CD4-positive, alpha-beta T cell (primary cell): ENCODE results near the gene EEFSEC. TPM values are rescaled to one million over a fixed set of nuclear protein-coding genes. Genes with fewer than 3 reads are reported as not detected.

Source experiments
- ATAC-seq: fragments of 200-7000 bp; cut with Tn5 transposase; one replicate; pipeline ENCODE4 v1.10.0; 2022; ENCODE audit warnings: mild to moderate bottlenecking; ENCODE audit not compliant: poor library complexity
- CTCF ChIA-PET: fragments of 350-600 bp; sonication (Branson Sonifier 250); formaldehyde crosslinking; loops from one replicate; lab custom pipeline; 2021; ENCODE audit warnings: antibody characterized with exemption, inconsistent platforms; lab: Charles Lee
- POLR2A ChIA-PET: fragments of 350-600 bp; sonication (Branson Sonifier 250); formaldehyde crosslinking; loops from one replicate; lab custom pipeline; 2021; ENCODE audit warnings: antibody characterized with exemption, inconsistent platforms; lab: Charles Lee
- DNase-seq, 14 experiments: peaks; one replicate each; pipeline ENCODE4 v3.0.0-alpha.2; 2013 to 2020; ENCODE audit warnings: mixed read lengths in 2 of 14
- H3K27ac ChIP-seq, 2 donors: one replicate each; pipeline versions ENCODE4 v1.5.1 to v1.7.0; 2013; ENCODE audit warnings: low read length in 2 of 2, low read depth in 1 of 2, mild to moderate bottlenecking in 1 of 2
- H3K27me3 ChIP-seq, 2 experiments: 1 replicate in 1 of 2; 2 replicates in 1 of 2; pipeline versions ENCODE4 v1.6.1 to v1.7.0; 2013; ENCODE audit warnings: low read length in 2 of 2, control low read depth in 1 of 2, mild to moderate bottlenecking in 1 of 2, moderate library complexity in 1 of 2; ENCODE audit not compliant: insufficient read depth in 2 of 2, control insufficient read depth in 1 of 2
- H3K36me3 ChIP-seq: one replicate; pipeline ENCODE4 v1.6.1; 2013; ENCODE audit warnings: low read length, control low read depth; ENCODE audit not compliant: insufficient read depth
- H3K4me1 ChIP-seq: one replicate; pipeline ENCODE4 v1.6.1; 2013; ENCODE audit warnings: low read length, control low read depth; ENCODE audit not compliant: insufficient read depth
- H3K4me3 ChIP-seq: one replicate; pipeline ENCODE4 v1.5.1; 2013; ENCODE audit warnings: mild to moderate bottlenecking, low read length, moderate library complexity
- H3K9me3 ChIP-seq, 2 experiments: 1 replicate in 1 of 2; 2 replicates in 1 of 2; pipeline versions ENCODE4 v1.6.1 to v1.7.0; 2013; ENCODE audit warnings: low read length in 2 of 2, mild to moderate bottlenecking in 2 of 2, control low read depth in 1 of 2, moderate library complexity in 1 of 2; ENCODE audit not compliant: control insufficient read depth in 1 of 2, insufficient read depth in 1 of 2
- H3K27ac Mint-ChIP-seq: one replicate; pipeline ENCODE4 v1.8.0; 2020; ENCODE audit warnings: mixed read lengths
- H3K27me3 Mint-ChIP-seq: one replicate; pipeline ENCODE4 v1.8.0; 2021; ENCODE audit warnings: mixed read lengths
- H3K36me3 Mint-ChIP-seq: one replicate; pipeline ENCODE4 v1.8.0; 2021; ENCODE audit warnings: low read depth, mixed read lengths
- H3K4me1 Mint-ChIP-seq: one replicate; pipeline ENCODE4 v1.8.0; 2021; ENCODE audit warnings: low read depth, mixed read lengths
- H3K4me3 Mint-ChIP-seq: one replicate; pipeline ENCODE4 v1.8.0; 2020; ENCODE audit warnings: mild to moderate bottlenecking, mixed read lengths
- H3K9me3 Mint-ChIP-seq: one replicate; pipeline ENCODE4 v1.8.0; 2020; ENCODE audit warnings: mixed read lengths
- intact Hi-C, 2 experiments: fragments of 100-400 bp; cut with DNase I in 1 of 2; cut with micrococcal nuclease in 1 of 2; formaldehyde crosslinking; loops; one replicate each; pipeline versions ENCODE4 v1.15.1 to v1.9.0; 2023 to 2025; cut with DNase I, micrococcal nuclease
- total RNA-seq, 174 experiments: library from RNA in 2 of 174; stranded (reverse) in 2 of 174; gene quantifications; one replicate each; pipeline ENCODE4 v1.2.3 and lab custom pipeline; 2021 to 2026
- TF ChIP-seq, protein P1 (sequence below): fragments of 200-600 bp; IDR thresholded peaks from one replicate; pipeline ENCODE4 v1.8.0; 2022; ENCODE audit warnings: antibody characterized with exemption, mild to moderate bottlenecking

EEFSEC gene
- total RNA-seq, 2 experiments from 2014 or later: 13.1 to 13.9 TPM

DNA sequence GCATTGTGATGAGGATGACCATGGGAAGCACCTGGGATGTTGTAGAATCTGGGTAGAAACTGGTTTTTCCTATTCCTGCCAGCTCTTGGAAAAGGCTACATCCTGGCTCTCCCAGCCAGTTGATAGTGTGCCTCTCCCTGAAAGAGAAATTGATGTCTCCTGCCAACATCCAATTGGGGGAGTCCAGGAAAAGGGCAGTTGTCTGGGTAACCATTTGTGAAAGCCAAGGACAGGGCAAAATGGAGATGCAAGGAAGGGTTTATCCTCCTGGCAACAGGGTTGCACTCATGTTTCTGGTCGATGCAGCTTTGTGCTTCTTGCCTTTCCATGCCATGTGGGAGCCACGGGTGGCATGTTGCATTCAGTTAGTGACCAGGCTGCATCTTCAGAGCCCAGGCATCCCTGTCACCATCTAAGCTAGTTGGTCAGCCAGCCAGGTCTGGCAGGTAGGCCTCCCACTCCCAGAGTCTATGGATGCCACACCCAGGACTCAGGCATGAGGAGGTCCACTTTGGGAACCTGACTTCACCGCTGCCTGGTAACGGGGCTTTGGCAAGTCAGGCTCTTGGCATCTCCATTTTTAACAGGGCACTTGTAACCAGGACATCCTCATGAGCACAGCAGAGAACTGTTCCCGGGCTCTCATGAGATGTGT is 159.9 kb downstream of the EEFSEC start:
- ATAC-seq (no peak), DNase-seq (no peak)
- intact Hi-C loops: no loop called here
- no peak overlapping the region for H3K27ac ChIP-seq
- peaks cover 60% of the 10 kb centered on the region for H3K4me1 ChIP-seq
- H3K4me3 Mint-ChIP-seq: no peak overlapping the region
- H3K9me3 ChIP-seq: no peaks in the 10 kb centered on the region
- no peaks in the 10 kb centered on the region for H3K27me3 ChIP-seq
- POLR2A ChIA-PET: interaction anchor here (0.9 to 1.1 kb wide), 2 partner anchors 18 to 114 kb away, joined by 4 read pairs; no protein-coding TSS in a partner anchor
- peaks cover 80% of the 10 kb centered on the region for H3K4me1 Mint-ChIP-seq
- H3K36me3 Mint-ChIP-seq: peaks cover 26% of the 10 kb centered on the region
- TF ChIP-seq, protein P1, sequence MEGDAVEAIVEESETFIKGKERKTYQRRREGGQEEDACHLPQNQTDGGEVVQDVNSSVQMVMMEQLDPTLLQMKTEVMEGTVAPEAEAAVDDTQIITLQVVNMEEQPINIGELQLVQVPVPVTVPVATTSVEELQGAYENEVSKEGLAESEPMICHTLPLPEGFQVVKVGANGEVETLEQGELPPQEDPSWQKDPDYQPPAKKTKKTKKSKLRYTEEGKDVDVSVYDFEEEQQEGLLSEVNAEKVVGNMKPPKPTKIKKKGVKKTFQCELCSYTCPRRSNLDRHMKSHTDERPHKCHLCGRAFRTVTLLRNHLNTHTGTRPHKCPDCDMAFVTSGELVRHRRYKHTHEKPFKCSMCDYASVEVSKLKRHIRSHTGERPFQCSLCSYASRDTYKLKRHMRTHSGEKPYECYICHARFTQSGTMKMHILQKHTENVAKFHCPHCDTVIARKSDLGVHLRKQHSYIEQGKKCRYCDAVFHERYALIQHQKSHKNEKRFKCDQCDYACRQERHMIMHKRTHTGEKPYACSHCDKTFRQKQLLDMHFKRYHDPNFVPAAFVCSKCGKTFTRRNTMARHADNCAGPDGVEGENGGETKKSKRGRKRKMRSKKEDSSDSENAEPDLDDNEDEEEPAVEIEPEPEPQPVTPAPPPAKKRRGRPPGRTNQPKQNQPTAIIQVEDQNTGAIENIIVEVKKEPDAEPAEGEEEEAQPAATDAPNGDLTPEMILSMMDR: no peak
- no peak overlapping the region for H3K4me3 ChIP-seq
- peak overlapping the region; percentile 78 for H3K27ac Mint-ChIP-seq
- no peaks in the 10 kb centered on the region for H3K27me3 Mint-ChIP-seq
- H3K9me3 Mint-ChIP-seq: no peaks in the 10 kb centered on the region
- H3K36me3 ChIP-seq: peaks cover under 1% of the 10 kb centered on the region
- CTCF ChIA-PET: no interaction called here

DNA sequence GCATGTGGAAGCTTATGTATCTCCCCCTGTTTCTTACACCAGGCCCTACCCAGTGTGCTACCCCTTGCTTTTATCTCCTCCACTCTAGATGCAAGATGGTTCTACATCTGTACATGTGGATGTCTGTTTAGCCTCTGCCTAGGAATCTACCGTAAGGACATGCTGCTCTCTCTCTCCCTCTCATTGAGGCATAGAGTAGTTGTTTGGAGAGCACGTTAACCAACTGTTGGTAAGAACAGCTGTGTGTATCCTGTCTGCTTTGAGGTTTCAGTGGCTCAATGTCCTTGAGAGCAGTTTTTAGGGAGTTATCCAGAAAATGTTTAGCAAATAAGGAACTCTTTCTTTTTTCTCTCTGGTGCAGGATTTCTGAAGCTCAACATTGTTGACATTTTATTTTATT is 160.7 kb downstream of the EEFSEC start:
- ChIA-PET POLR2A (interaction anchor here (0.9 to 1.1 kb wide), 2 partner anchors 18 to 115 kb away, joined by 4 read pairs; no protein-coding TSS in a partner anchor), CTCF (no interaction called here)
- no peak for ATAC-seq
- Histone ChIP-seq H3K9me3 (no peaks in the 10 kb centered on the region), H3K27me3 (no peaks in the 10 kb centered on the region), H3K27ac (no peak overlapping the region), H3K36me3 (peaks cover 6% of the 10 kb centered on the region), H3K4me3 (no peak overlapping the region), H3K4me1 (peaks cover 67% of the 10 kb centered on the region)
- Mint-ChIP-seq H3K36me3 (peaks cover 22% of the 10 kb centered on the region), H3K27ac (peak overlapping the region; percentile 78), H3K9me3 (no peaks in the 10 kb centered on the region), H3K4me1 (peaks cover 84% of the 10 kb centered on the region), H3K4me3 (no peak overlapping the region), H3K27me3 (no peaks in the 10 kb centered on the region)
- DNase-seq: no peak
- TF ChIP-seq, protein P1: no peak
- intact Hi-C loops: no loop called here

DNA sequence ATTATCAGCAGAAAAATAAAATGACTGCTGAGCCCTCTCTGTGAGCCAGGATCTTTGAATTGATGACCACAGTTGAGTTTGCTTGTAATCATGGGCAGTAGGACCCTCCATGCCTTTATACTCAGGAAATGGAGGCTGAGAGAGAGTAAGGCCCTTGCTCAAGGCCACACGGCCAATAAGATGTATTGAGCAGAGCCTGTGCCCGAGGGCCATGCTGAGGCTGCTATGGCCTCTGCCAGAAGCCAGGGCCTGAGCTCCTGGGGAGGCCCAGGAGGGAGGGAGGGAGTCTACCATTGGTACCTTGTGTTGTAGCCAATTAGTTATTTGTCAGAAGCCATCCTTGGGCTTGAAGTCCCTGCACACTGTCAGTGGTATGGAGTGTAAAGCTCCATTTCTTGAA is 162.0 kb downstream of the EEFSEC start:
- Histone ChIP-seq H3K27ac (peak overlapping the region in 1 of 2 donors; percentile 59), H3K4me3 (no peak overlapping the region), H3K9me3 (no peaks in the 10 kb centered on the region), H3K4me1 (peaks cover 81% of the 10 kb centered on the region), H3K36me3 (peaks cover 15% of the 10 kb centered on the region), H3K27me3 (no peaks in the 10 kb centered on the region)
- DNase-seq: no peak
- no peak for ATAC-seq
- no peaks in the 10 kb centered on the region for H3K27me3 Mint-ChIP-seq
- peaks cover 10% of the 10 kb centered on the region for H3K36me3 Mint-ChIP-seq
- no peaks in the 10 kb centered on the region for H3K9me3 Mint-ChIP-seq
- peaks cover 87% of the 10 kb centered on the region for H3K4me1 Mint-ChIP-seq
- intact Hi-C loops: no loop called here
- ChIA-PET CTCF (no interaction called here), POLR2A (interaction anchor here (2.0 kb wide), 1 partner anchor 19 kb away, joined by 21 read pairs; no protein-coding TSS in a partner anchor)
- TF ChIP-seq, protein P1: no peak
- H3K27ac Mint-ChIP-seq: peak overlapping the region; percentile 78
- no peak overlapping the region for H3K4me3 Mint-ChIP-seq
